ENCODE data around the gene HOXB2.

Gene HOXB2

GRCh38 chr17:48592057-48592514 is 47.2 kb upstream of the HOXB2 start:
- Histone ChIP-seq H3K9ac (ENCODE audit: low read length) (no peak overlapping the region), H3K79me2 (ENCODE audit: low read length) (peaks cover 4% of the 10 kb centered on the region; the same call in 1 of the 2 replicates), H3K9me3 (ENCODE audit: insufficient read depth, low read length) (no peaks in the 10 kb centered on the region), H2AFZ (ENCODE audit: low read depth, low read length) (no peak overlapping the region), H3K36me3 (replicated peaks; ENCODE audit: low read depth, low read length) (no peaks in the 10 kb centered on the region), H3K27ac (ENCODE audit: low read length) (no peak overlapping the region), H4K20me1 (ENCODE audit: insufficient read depth, low read length) (no peaks in the 10 kb centered on the region), H3K4me3 (ENCODE audit: low read length) (no peak overlapping the region; the same call in 1 of the 2 replicates), H3K4me1 (ENCODE audit: low read length) (peaks cover 27% of the 10 kb centered on the region), H3K4me2 (ENCODE audit: low read length) (peak overlapping the region; percentile 80), H3K27me3 (ENCODE audit: low read depth, low read length) (peaks cover 37% of the 10 kb centered on the region)
- no peak for TF ChIP-seq EZH2phosphoT487 (IDR thresholded peaks at IDR 0.05; ENCODE audit: low read depth)
- no peak for TF ChIP-seq CTCF (IDR thresholded peaks at IDR 0.05; ENCODE audit: low read depth, low read length)

GRCh38 chr17:48591255-48592056 is 46.5 kb upstream of the HOXB2 start:
- Histone ChIP-seq H3K27ac (ENCODE audit: low read length) (no peak overlapping the region), H3K4me3 (ENCODE audit: low read length) (no peak overlapping the region), H3K4me2 (ENCODE audit: low read length) (no peak overlapping the region), H4K20me1 (ENCODE audit: insufficient read depth, low read length) (no peaks in the 10 kb centered on the region), H2AFZ (ENCODE audit: low read depth, low read length) (no peak overlapping the region), H3K79me2 (ENCODE audit: low read length) (no peaks in the 10 kb centered on the region), H3K9ac (ENCODE audit: low read length) (no peak overlapping the region), H3K36me3 (replicated peaks; ENCODE audit: low read depth, low read length) (no peaks in the 10 kb centered on the region), H3K9me3 (ENCODE audit: insufficient read depth, low read length) (no peaks in the 10 kb centered on the region), H3K27me3 (ENCODE audit: low read depth, low read length) (peaks cover 44% of the 10 kb centered on the region), H3K4me1 (ENCODE audit: low read length) (peaks cover 28% of the 10 kb centered on the region)
- TF ChIP-seq CTCF (IDR thresholded peaks at IDR 0.05; ENCODE audit: low read depth, low read length) (no peak), EZH2phosphoT487 (IDR thresholded peaks at IDR 0.05; ENCODE audit: low read depth) (no peak)

- Histone ChIP-seq H3K4me3 (ENCODE audit: low read length) (peak overlapping the region; percentile 68; the same call in 1 of the 2 replicates), H3K9ac (ENCODE audit: low read length) (no peak overlapping the region), H3K27ac (ENCODE audit: low read length) (no peak overlapping the region), H2AFZ (ENCODE audit: low read depth, low read length) (peak overlapping the region; percentile 82; the same call in 1 of the 2 replicates), H4K20me1 (ENCODE audit: insufficient read depth, low read length) (no peaks in the 10 kb centered on the region), H3K36me3 (replicated peaks; ENCODE audit: low read depth, low read length) (no peaks in the 10 kb centered on the region), H3K27me3 (ENCODE audit: low read depth, low read length) (peaks cover 49% of the 10 kb centered on the region), H3K79me2 (ENCODE audit: low read length) (no peaks in the 10 kb centered on the region), H3K4me2 (ENCODE audit: low read length) (peak overlapping the region; percentile 76), H3K4me1 (ENCODE audit: low read length) (peaks cover 32% of the 10 kb centered on the region), H3K9me3 (ENCODE audit: insufficient read depth, low read length) (no peaks in the 10 kb centered on the region)
- TF ChIP-seq EZH2phosphoT487 (IDR thresholded peaks at IDR 0.05; ENCODE audit: low read depth) (no peak), CTCF (IDR thresholded peaks at IDR 0.05; ENCODE audit: low read depth, low read length) (no peak)
These were observed 45.8 kb upstream of the HOXB2 start for GRCh38 chr17:48590607-48591161.

All from OCI-LY3 (cell line).